Effector memory CD4-positive, alpha-beta T cell (primary cell): ENCODE results near the gene GMPR2.

Experiments
- DNase-seq, 3 donors: peaks; one replicate each; pipeline ENCODE4 v3.0.0-alpha.2; 2020
- H3K27ac ChIP-seq: 2 replicates; pipeline ENCODE4 v1.7.0; 2013; ENCODE audit warnings: mild to moderate bottlenecking, low read length, moderate library complexity; ENCODE audit not compliant: insufficient read depth, poor library complexity, severe bottlenecking
- H3K27me3 ChIP-seq: replicated peaks from 2 replicates; pipeline ENCODE4 v1.7.0; 2013; ENCODE audit warnings: mild to moderate bottlenecking, low read length; ENCODE audit not compliant: insufficient read depth, control insufficient read depth, poor library complexity, severe bottlenecking
- H3K36me3 ChIP-seq: 2 replicates; pipeline ENCODE4 v1.7.0; 2013; ENCODE audit warnings: mild to moderate bottlenecking, low read length, moderate library complexity; ENCODE audit not compliant: control insufficient read depth, insufficient read depth
- H3K4me1 ChIP-seq: 2 replicates; pipeline ENCODE4 v1.7.0; 2013; ENCODE audit warnings: low read length, mild to moderate bottlenecking; ENCODE audit not compliant: control insufficient read depth, insufficient read depth, poor library complexity, severe bottlenecking
- H3K4me3 ChIP-seq: 2 replicates; pipeline ENCODE4 v1.7.0; 2013; ENCODE audit warnings: low read length, low read depth, mild to moderate bottlenecking; ENCODE audit not compliant: insufficient read depth, poor library complexity, severe bottlenecking
- H3K9me3 ChIP-seq: 2 replicates; pipeline ENCODE4 v1.7.0; 2013; ENCODE audit warnings: mild to moderate bottlenecking, low read length, moderate library complexity; ENCODE audit not compliant: control insufficient read depth

The GMPR2 gene

DNA sequence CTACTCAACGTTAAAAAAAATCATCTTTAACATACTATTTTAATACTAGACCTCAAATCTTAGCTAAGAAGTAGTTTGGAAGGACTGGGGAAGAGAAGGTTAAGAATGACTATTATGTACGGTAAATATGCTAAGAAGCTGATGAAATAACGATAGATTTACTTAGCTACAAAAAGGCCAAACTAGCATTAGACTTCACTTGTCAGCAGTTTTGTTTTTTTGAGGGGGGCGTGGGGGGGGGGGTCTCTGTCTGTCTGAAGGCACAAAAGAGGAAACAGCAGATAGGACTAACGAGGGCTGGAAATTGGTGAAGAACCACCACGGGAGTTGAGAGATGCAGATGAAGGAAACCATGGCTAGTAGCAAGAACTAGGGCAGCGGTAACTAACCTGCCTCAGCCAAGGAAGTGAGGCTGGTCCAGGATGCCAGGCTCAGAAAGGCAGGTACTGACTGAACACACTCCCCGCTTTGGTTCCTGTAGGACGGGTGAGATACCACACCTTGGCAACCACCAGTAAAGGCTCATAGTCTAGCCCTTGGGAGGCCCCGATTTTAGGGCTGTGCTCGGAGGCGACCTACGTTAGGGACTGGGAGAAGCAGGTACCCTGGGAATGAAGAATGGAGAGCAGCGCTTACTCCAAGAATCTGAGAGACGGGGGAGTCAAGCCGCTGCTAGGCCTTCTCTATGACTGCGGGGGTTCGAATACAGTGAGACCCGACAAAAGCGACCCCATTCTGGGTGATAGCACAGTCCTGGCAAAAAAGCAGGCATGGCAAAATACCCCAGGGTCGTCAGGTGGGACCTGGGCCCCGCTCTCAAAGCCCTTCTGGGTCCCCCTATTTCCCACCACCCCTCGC, 1.2 kb upstream of the GMPR2 start:
- H3K9me3 ChIP-seq, result no peaks in the 10 kb centered on the region
- peak overlapping the region; percentile 98 for H3K4me3 ChIP-seq
- peak in 2 of 3 donors; percentile 9 to 11 for DNase-seq
- H3K36me3 ChIP-seq, result peaks cover 10% of the 10 kb centered on the region
- H3K27ac ChIP-seq, result peak overlapping the region; percentile 83
- no peaks in the 10 kb centered on the region for H3K27me3 ChIP-seq
- peaks cover 28% of the 10 kb centered on the region for H3K4me1 ChIP-seq

DNA sequence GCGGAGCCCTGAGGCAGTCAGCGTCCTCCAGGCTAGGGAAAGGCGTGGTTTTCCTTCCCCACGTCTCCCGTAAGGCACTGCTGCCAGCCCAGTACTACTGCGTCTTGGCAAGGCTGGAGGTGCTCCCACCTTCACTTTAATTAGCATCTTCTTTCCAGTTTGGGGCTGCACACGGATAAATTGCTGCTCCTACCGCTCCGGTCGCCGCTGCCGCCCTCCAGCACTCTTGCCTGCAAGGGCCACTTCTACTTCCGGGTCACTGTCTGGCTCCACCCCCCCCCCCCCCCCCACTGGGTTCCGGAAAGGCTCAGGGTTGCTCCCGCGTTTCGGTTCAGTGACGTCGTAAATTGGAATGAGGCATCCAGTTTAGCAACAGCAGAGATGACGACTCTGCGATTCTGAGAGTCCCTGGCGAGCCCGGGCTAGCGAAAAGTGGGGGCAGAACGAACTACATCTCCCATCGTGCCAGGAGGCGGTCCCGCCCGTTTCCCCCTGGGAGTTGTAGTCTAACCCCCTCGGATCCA, 546 bp upstream of the GMPR2 start, which contains the start of gene NEDD8:
Gene NEDD8 (minus strand): TSS at position 247 of the 524 bp plus-strand sequence. CDS start 100 bp downstream, at position 147.
- peaks cover 28% of the 10 kb centered on the region for H3K4me1 ChIP-seq
- H3K4me3 ChIP-seq, result peak within 1 kb of the TSS; percentile 98
- H3K9me3 ChIP-seq, result no peaks in the 10 kb centered on the region
- H3K27ac ChIP-seq, result peak within 1 kb of the TSS; percentile 83
- H3K27me3 ChIP-seq, result no peaks in the 10 kb centered on the region
- DNase-seq, result peak; percentile 78 to 85 (median 84)
- peaks cover 17% of the 10 kb centered on the region for H3K36me3 ChIP-seq

DNA sequence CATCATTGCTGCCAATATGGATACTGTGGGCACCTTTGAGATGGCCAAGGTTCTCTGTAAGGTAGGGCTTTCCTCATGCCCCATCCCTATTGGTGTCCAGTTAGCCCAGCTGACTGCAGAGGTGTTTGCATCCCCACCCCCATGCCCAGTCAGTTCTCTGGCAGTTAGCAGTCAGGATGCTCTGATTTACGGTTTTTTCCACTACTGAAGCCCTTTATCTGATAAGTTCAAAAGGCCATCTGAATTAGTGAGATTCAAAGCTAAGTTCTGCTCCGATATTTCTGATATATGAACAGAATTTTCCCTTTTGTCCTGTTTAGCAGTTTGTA, 773 bp downstream of the GMPR2 start:
- H3K4me1 ChIP-seq, result peaks cover 28% of the 10 kb centered on the region
- peak overlapping the region; percentile 83 for H3K27ac ChIP-seq
- no peaks in the 10 kb centered on the region for H3K9me3 ChIP-seq
- no peak for DNase-seq
- H3K27me3 ChIP-seq, result no peaks in the 10 kb centered on the region
- peaks cover 30% of the 10 kb centered on the region for H3K36me3 ChIP-seq
- peak overlapping the region; percentile 98 for H3K4me3 ChIP-seq

DNA sequence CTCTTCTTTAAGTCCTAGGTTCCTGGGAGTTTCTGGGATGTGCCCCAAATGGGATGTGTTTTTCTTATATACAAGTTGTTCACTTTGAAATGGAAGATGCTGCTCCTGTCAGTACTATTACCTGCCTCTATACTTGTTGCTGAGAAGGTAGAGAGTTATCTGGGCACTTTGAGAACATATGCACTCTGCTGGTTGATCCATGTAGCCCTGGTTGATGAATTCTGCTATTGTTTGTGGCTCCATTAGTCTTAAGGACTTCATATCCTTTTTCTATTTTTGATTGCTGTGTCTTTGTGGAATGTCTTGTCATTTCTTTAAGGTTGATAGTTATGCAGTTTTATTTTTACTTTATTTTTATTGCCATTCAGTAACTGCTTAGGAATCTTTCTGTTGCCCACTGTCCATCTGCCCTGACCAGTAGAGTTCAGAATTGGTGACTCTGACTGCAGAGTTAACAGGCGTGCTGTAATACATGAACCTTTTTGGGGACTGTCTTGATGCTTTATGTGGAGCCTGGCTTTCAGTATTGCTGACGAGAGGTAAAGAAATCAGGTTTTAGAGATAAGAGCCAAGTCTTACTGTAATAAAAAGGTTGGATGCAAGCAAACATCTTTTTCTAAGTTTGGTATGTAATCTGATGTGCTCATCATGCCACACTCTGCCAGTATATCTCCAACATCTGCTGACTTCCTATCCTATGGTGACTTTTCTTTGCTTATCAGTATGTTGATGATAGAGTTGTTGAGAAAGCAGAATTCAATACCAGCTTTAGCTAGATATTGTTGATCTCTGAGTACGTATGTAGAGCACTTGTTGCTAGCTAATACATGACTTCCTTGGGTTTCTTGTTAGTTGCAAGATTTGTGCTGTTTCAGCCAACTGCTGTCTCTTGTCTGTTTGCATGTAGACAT, 1.6 kb downstream of the GMPR2 start:
- Histone ChIP-seq H3K36me3 (peaks cover 37% of the 10 kb centered on the region), H3K27me3 (no peaks in the 10 kb centered on the region), H3K27ac (peak overlapping the region; percentile 83), H3K4me1 (peaks cover 34% of the 10 kb centered on the region), H3K9me3 (no peaks in the 10 kb centered on the region), H3K4me3 (no peak overlapping the region)
- DNase-seq, result no peak

DNA sequence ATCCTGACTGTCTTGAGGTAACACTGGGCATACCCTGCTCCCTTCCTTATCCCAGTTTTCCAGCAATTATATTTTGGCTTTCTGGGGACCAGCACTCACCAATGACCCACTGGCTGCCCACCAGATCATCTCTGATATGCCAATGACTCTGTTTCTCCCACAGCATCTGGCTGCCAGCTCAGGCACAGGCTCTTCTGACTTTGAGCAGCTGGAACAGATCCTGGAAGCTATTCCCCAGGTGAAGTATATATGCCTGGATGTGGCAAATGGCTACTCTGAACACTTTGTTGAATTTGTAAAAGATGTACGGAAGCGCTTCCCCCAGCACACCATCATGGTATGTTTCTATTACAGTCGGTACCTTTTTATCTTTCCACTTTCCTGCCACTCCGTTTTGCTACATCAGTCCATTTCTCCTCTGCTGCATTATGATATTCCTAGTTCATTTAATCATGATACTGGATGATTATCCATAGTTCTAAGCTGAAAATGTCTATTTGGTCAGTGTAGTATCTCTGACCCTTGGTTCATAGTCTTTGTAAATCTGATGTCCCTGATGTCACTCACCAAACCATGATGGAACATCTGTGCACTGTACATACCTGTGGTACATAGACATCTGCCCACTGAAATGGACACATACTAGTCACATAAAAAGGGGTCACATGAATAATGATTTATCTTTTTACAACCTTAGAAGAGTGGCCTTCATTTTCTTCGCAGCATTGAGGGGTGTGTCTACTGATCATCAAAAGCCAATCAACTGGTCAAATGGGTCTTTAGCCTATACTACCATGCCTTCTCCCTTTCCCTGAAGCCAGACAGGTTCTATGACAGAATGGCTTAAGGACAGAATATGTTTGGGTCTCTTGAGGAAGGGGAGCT, 3.3 kb downstream of the GMPR2 start:
- Histone ChIP-seq H3K9me3 (no peaks in the 10 kb centered on the region), H3K4me1 (peaks cover 46% of the 10 kb centered on the region), H3K36me3 (peaks cover 52% of the 10 kb centered on the region), H3K27me3 (no peaks in the 10 kb centered on the region), H3K4me3 (no peak overlapping the region), H3K27ac (no peak overlapping the region)
- no peak for DNase-seq

DNA sequence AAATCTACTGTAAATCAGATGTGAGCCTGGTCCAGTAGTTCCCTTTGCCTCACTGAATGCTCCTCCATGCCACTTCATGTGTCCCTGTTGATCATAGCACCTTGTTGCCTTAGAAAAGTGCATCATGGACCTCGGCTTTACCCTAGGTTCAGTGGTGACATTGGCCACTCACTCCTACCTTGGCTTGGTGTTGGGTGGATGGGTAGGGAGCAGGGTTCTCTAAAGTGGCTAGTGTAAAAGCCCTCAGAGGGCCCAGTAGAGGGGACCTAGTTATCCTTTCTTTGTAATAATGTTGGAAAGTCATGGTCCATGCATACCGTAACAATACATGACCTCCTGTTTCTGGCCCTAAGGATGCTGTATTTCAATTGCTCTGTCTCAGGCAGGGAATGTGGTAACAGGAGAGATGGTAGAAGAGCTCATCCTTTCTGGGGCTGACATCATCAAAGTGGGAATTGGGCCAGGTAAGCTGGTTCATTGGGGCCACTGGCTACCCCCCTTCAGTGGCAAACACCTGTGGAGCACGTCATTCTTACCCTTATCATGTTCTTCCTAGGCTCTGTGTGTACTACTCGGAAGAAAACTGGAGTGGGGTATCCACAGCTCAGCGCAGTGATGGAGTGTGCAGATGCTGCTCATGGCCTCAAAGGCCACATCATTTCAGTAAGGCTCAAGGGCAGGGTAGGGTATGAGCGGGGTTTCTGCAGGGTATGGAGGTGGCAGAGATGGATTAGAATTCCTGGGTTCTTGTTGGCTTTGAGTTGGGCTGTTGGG, 4.1 kb downstream of the GMPR2 start:
- Histone ChIP-seq H3K9me3 (no peaks in the 10 kb centered on the region), H3K4me1 (peaks cover 47% of the 10 kb centered on the region), H3K4me3 (no peak overlapping the region), H3K36me3 (peaks cover 54% of the 10 kb centered on the region), H3K27ac (no peak overlapping the region), H3K27me3 (no peaks in the 10 kb centered on the region)
- DNase-seq, result no peak

DNA sequence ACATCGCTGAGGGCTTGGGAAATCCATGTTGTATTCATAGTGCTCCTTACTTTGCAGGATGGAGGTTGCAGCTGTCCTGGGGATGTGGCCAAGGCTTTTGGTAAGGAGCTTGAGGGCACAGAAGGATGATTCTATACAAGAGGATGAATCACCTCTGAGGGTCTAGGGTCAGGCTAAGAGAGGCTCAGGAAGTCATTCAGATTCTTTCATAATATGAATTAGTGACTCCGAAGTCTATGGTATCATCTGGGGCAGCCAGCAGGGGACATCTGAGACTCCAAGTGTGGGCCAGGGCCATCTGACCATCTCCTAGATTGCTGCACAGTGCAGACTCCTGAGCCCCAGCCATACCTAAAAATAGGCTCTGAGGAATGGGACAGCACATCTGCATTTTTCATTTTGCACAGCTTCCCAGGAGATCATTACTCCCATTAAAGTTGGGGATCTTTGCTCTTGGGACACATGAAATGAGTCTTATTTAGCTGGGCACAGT, 4.8 kb downstream of the GMPR2 start:
- Histone ChIP-seq H3K4me3 (no peak overlapping the region), H3K36me3 (peaks cover 54% of the 10 kb centered on the region), H3K27me3 (no peaks in the 10 kb centered on the region), H3K27ac (no peak overlapping the region), H3K4me1 (peaks cover 47% of the 10 kb centered on the region), H3K9me3 (no peaks in the 10 kb centered on the region)
- DNase-seq, result no peak

DNA sequence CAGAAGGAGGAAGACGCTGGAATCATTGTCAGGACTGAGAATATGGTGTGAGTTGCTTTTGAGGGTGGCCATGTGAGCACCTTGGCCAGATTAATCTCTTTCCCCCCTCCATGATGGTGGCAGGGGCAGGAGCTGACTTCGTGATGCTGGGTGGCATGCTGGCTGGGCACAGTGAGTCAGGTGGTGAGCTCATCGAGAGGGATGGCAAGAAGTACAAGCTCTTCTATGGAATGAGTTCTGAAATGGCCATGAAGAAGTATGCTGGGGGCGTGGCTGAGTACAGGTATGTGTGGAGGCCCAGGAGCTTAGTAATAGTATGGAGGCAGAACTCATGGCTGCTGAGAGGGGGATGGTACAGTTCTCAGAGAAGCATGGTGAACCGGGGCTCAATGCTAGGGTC, 5.4 kb downstream of the GMPR2 start:
- H3K27ac ChIP-seq, result no peak overlapping the region
- H3K36me3 ChIP-seq, result peaks cover 54% of the 10 kb centered on the region
- H3K4me1 ChIP-seq, result peaks cover 48% of the 10 kb centered on the region
- no peak overlapping the region for H3K4me3 ChIP-seq
- no peak for DNase-seq
- no peaks in the 10 kb centered on the region for H3K27me3 ChIP-seq
- H3K9me3 ChIP-seq, result no peaks in the 10 kb centered on the region
